GM12864 (cell line): ENCODE measurements around the gene MTHFD1L.

Source experiments
- DNase-seq: peaks from one replicate; pipeline ENCODE4 v3.0.0-alpha.2; 2011; ENCODE audit warnings: low read depth
- H3K4me3 ChIP-seq: 2 replicates; pipeline ENCODE4 v1.5.1; 2011; ENCODE audit warnings: mild to moderate bottlenecking, low read depth, low read length, control low read depth
- CTCF ChIP-seq: IDR thresholded peaks from 2 replicates; pipeline ENCODE4 v1.5.1; 2011; ENCODE audit warnings: low read depth, mild to moderate bottlenecking, moderate library complexity, low read length, control low read depth, inconsistent platforms; ENCODE audit errors: missing control alignments

MTHFD1L gene

GRCh38 chr6:150922137-150922536 is 56.6 kb downstream of the MTHFD1L start:
- no peak for DNase-seq
- no peak for TF ChIP-seq CTCF
- H3K4me3 ChIP-seq: no peak overlapping the region

GRCh38 chr6:150924808-150925589 is 59.5 kb downstream of the MTHFD1L start:
- no peak overlapping the region for H3K4me3 ChIP-seq
- no peak for TF ChIP-seq CTCF
- no peak for DNase-seq

- no peak for DNase-seq
- H3K4me3 ChIP-seq: no peak overlapping the region
- TF ChIP-seq CTCF: no peak
Measured at GRCh38 chr6:150925590-150925928, 60.1 kb downstream of the MTHFD1L start.

GRCh38 chr6:150925976-150926375 is 60.5 kb downstream of the MTHFD1L start:
- DNase-seq: no peak
- TF ChIP-seq CTCF: no peak

GRCh38 chr6:150928882-150929281 is 63.4 kb downstream of the MTHFD1L start:
- peak; percentile 54 for TF ChIP-seq CTCF
- no peak for DNase-seq
- H3K4me3 ChIP-seq: no peak overlapping the region

More at GRCh38 chr6:150925976-150926375, 60.5 kb downstream of the MTHFD1L start:
- H3K4me3 ChIP-seq: no peak overlapping the region

GRCh38 chr6:150929416-150929815 is 63.9 kb downstream of the MTHFD1L start:
- no peak for TF ChIP-seq CTCF
- DNase-seq: no peak

GRCh38 chr6:150930841-150931240 is 65.3 kb downstream of the MTHFD1L start:
- no peak for DNase-seq

More at GRCh38 chr6:150929416-150929815, 63.9 kb downstream of the MTHFD1L start:
- no peak overlapping the region for H3K4me3 ChIP-seq

More at GRCh38 chr6:150930841-150931240, 65.3 kb downstream of the MTHFD1L start:
- H3K4me3 ChIP-seq: no peak overlapping the region
- no peak for TF ChIP-seq CTCF
